Panc1 (cell line): ENCODE measurements around the gene LHPP. TPM values are rescaled to one million over a fixed set of nuclear protein-coding genes. Genes with fewer than 3 reads are reported as not detected.

Experiments used
- ATAC-seq: fragments of 200-7000 bp; cut with Tn5 transposase; 2 replicates; pipeline ENCODE4 v1.9.1; 2020; ENCODE audit warnings: mild to moderate bottlenecking, moderate library complexity
- BruUV-seq: library from RNA; stranded (reverse); fragments of 400-500 nt; replicated peaks from 2 replicates; lab custom pipeline; 2021; lab: Mats Ljungman, UMichigan
- CTCF ChIA-PET: fragments of 300-600 bp; sonication (Branson Sonifier 250); formaldehyde crosslinking; loops from one replicate; lab custom pipeline; 2022; ENCODE audit warnings: antibody characterized with exemption; lab: Charles Lee
- POLR2A ChIA-PET: fragments of 300-600 bp; sonication (Branson Sonifier 250); formaldehyde crosslinking; loops from one replicate; lab custom pipeline; 2022; ENCODE audit warnings: antibody characterized with exemption; lab: Charles Lee
- DNase-seq: peaks from one replicate; pipeline ENCODE4 v3.0.0-alpha.2; 2010; ENCODE audit warnings: low read depth, low spot score
- H3K27ac ChIP-seq: 2 replicates; pipeline ENCODE4 v1.5.1; 2011; ENCODE audit warnings: mild to moderate bottlenecking, low read length, inconsistent platforms
- H3K27me3 ChIP-seq: fragments of 200-500 bp; sonication (Bioruptor generic); 2 replicates; pipeline ENCODE4 v1.6.0; 2014; ENCODE audit warnings: low read length, inconsistent platforms; ENCODE audit not compliant: control insufficient read depth, insufficient read depth
- H3K36me3 ChIP-seq: fragments of 200-500 bp; sonication (Bioruptor generic); 2 replicates; pipeline ENCODE4 v1.5.1; 2014; ENCODE audit warnings: inconsistent platforms, mild to moderate bottlenecking, low read length, moderate library complexity; ENCODE audit not compliant: control insufficient read depth, insufficient read depth
- H3K4me1 ChIP-seq: 2 replicates; pipeline ENCODE4 v1.5.1; 2011; ENCODE audit warnings: inconsistent platforms, mild to moderate bottlenecking, low read length, moderate library complexity; ENCODE audit not compliant: control insufficient read depth, insufficient read depth
- H3K4me3 ChIP-seq, 2 experiments: 2 replicates each; pipeline ENCODE4 v1.5.1; 2011 to 2012; ENCODE audit warnings: low read depth in 2 of 2, low read length in 2 of 2, mild to moderate bottlenecking in 2 of 2, inconsistent platforms in 1 of 2, moderate library complexity in 1 of 2
- H3K9me3 ChIP-seq: fragments of 200-500 bp; sonication (Bioruptor generic); 2 replicates; pipeline ENCODE4 v1.5.1; 2014; ENCODE audit warnings: low read depth, mild to moderate bottlenecking, inconsistent platforms, low read length, moderate library complexity; ENCODE audit not compliant: control insufficient read depth, insufficient read depth
- CTCF ChIP-seq: fragments of 450-650 bp; IDR thresholded peaks from 2 replicates; pipeline ENCODE4 v1.5.1; 2017; ENCODE audit warnings: mild to moderate bottlenecking
- POLR2AphosphoS5 ChIP-seq: IDR thresholded peaks from 2 replicates; pipeline ENCODE4 v1.6.1; 2012; ENCODE audit warnings: mild to moderate bottlenecking, low read depth, low read length, moderate library complexity
- REST ChIP-seq, 2 experiments: IDR thresholded peaks; 2 replicates each; pipeline ENCODE4 v1.6.1; 2011 to 2012; ENCODE audit warnings: low read depth in 2 of 2, control low read depth in 1 of 2, low read length in 1 of 2, mild to moderate bottlenecking in 1 of 2, moderate library complexity in 1 of 2; ENCODE audit not compliant: insufficient read depth in 1 of 2
- SIN3A ChIP-seq: IDR thresholded peaks from 2 replicates; pipeline ENCODE4 v1.6.1; 2012; ENCODE audit warnings: low read depth, mild to moderate bottlenecking, low read length, moderate library complexity, borderline replicate concordance; ENCODE audit not compliant: insufficient read depth
- TCF7L2 ChIP-seq: IDR thresholded peaks from 2 replicates; pipeline ENCODE4 v1.6.1; 2011; ENCODE audit warnings: mild to moderate bottlenecking, low read depth, low read length, inconsistent platforms
- in situ Hi-C: cut with HindIII; loops from 2 replicates; pipeline ENCODE4 v1.10.0; 2016; ENCODE audit warnings: low sequenced_read_pairs, low pct_unique_long_range_greater_than_20kb
- intact Hi-C: fragments of 100-400 bp; cut with micrococcal nuclease; formaldehyde crosslinking; loops from one replicate; pipeline ENCODE4 v1.10.0; 2022; ENCODE audit not compliant: unreplicated experiment
- total RNA-seq: library from RNA; stranded (reverse); gene quantifications from one replicate; pipeline ENCODE4 v1.2.1, GENCODE V29; 2021; ENCODE audit not compliant: unreplicated experiment

The LHPP gene
- total RNA-seq, 1 experiment from 2014 or later, result 15.0 TPM

DNA sequence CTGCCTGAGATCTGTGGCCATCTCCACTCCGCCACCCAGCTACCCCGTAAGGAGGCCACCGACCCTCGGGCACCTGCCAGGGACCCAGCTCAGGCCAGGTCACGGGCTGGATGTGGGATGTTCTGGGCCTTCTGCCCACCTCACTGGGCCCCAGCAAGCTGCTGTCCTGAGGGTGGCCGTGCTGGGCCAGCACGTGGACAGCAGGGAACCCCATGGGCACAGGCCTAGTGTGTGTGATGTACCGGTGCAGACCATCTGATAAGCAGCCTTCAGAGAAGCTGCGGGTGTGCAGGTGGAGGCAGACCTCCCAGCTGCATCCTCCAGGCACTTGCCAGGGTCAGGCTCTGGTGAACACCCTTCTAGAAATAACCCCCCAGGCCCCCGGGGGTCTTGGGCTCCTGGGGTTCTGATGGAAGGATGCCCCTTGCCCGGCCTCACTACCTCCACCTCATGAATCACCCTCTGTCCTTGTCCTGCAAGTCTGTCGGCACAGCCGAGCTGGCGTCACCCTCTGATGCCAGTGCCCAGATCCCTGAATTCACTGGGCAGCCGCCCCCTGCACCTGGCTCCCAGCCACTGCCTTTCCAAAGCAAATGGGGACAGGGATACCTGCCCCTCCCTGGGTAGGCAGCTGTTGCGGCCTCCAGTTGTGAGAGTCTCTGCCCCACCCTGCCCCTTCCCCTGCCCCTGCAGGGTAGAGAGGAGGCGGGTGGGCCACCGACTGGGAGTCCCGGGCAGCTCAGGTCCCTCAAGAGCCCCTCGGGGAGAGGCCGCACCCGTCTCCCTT lies 142.8 kb downstream of the LHPP start:
- Histone ChIP-seq H3K9me3 (no peaks in the 10 kb centered on the region), H3K4me3 (no peak overlapping the region), H3K36me3 (no peaks in the 10 kb centered on the region), H3K4me1 (no peaks in the 10 kb centered on the region), H3K27ac (no peak overlapping the region), H3K27me3 (no peaks in the 10 kb centered on the region)
- no TSS peak for BruUV-seq
- DNase-seq, result no peak
- intact Hi-C loops, result no loop called here
- ATAC-seq, result no peak
- ChIA-PET CTCF (no interaction called here), POLR2A (no interaction called here)
- TF ChIP-seq TCF7L2 (no peak), REST (IDR thresholded peaks at IDR 0.05; ENCODE audit: insufficient read depth in 1 of 2, low read depth in 2 of 2, low read length in 1 of 2) (no peak), CTCF (no peak), POLR2AphosphoS5 (no peak), SIN3A (no peak)
- in situ Hi-C loops, result no loop called here

GRCh38 chr10:124605001-124605370 lies 143.4 kb downstream of the LHPP start:
- H3K27me3 ChIP-seq, result no peaks in the 10 kb centered on the region
- no peaks in the 10 kb centered on the region for H3K9me3 ChIP-seq
- ATAC-seq (no peak), DNase-seq (no peak)
- intact Hi-C loops, result no loop called here
- no peak overlapping the region for H3K4me3 ChIP-seq
- POLR2A ChIA-PET, result interaction anchor here (0.6 kb wide), 1 partner anchor 76 kb away, joined by 8 read pairs; no protein-coding TSS in a partner anchor
- in situ Hi-C loops, result no loop called here
- no peaks in the 10 kb centered on the region for H3K36me3 ChIP-seq
- TF ChIP-seq POLR2AphosphoS5, result no peak
- no peak for TF ChIP-seq TCF7L2
- TF ChIP-seq SIN3A, result no peak
- no peak for TF ChIP-seq CTCF
- no peak for TF ChIP-seq REST (IDR thresholded peaks at IDR 0.05; ENCODE audit: insufficient read depth in 1 of 2, low read depth in 2 of 2, low read length in 1 of 2)
- CTCF ChIA-PET, result no interaction called here
- BruUV-seq, result no TSS peak
- no peak overlapping the region for H3K27ac ChIP-seq
- no peaks in the 10 kb centered on the region for H3K4me1 ChIP-seq
